Neuronal stem cell (in vitro differentiated cells): ENCODE measurements around the gene ARSG.

Source experiments
- DNase-seq: peaks from one replicate; pipeline ENCODE4 v3.0.0-alpha.2; 2013; ENCODE audit warnings: low spot score
- H2AFZ ChIP-seq: one replicate; pipeline ENCODE4 v1.6.1; 2013; ENCODE audit warnings: mild to moderate bottlenecking, low read length, inconsistent platforms
- H2AK5ac ChIP-seq: 2 replicates; pipeline ENCODE4 v1.6.1; 2013; ENCODE audit warnings: low read depth, mild to moderate bottlenecking, inconsistent platforms, low read length, moderate library complexity, mixed read lengths
- H2BK120ac ChIP-seq: 2 replicates; pipeline ENCODE4 v1.6.1; 2013; ENCODE audit warnings: low read depth, mild to moderate bottlenecking, inconsistent platforms, low read length, moderate library complexity, mixed read lengths
- H2BK12ac ChIP-seq: one replicate; pipeline ENCODE4 v1.6.1; 2013; ENCODE audit warnings: low read length, inconsistent platforms
- H2BK15ac ChIP-seq: 2 replicates; pipeline ENCODE4 v1.6.1; 2013; ENCODE audit warnings: mild to moderate bottlenecking, low read length, inconsistent platforms, mixed read lengths
- H2BK5ac ChIP-seq: one replicate; pipeline ENCODE4 v1.6.1; 2013; ENCODE audit warnings: inconsistent platforms, mild to moderate bottlenecking, low read length, moderate library complexity
- H3K14ac ChIP-seq: one replicate; pipeline ENCODE4 v1.6.1; 2013; ENCODE audit warnings: low read length, inconsistent platforms
- H3K18ac ChIP-seq: 2 replicates; pipeline ENCODE4 v1.6.1; 2013; ENCODE audit warnings: low read length, inconsistent platforms
- H3K23ac ChIP-seq: 2 replicates; pipeline ENCODE4 v1.6.1; 2013; ENCODE audit warnings: low read depth, mild to moderate bottlenecking, mixed read lengths, low read length, inconsistent platforms; ENCODE audit not compliant: poor library complexity
- H3K27ac ChIP-seq: replicated peaks from 3 replicates; pipeline ENCODE4 v1.5.1; 2013; ENCODE audit warnings: low read length, inconsistent platforms
- H3K27me3 ChIP-seq, 3 experiments: 2 replicates each; pipeline ENCODE4 v1.6.1; 2013; ENCODE audit warnings: low read length in 3 of 3, mild to moderate bottlenecking in 2 of 3, inconsistent platforms in 1 of 3, low read depth in 1 of 3, mixed read lengths in 1 of 3, moderate library complexity in 1 of 3; ENCODE audit not compliant: control insufficient read depth in 3 of 3, insufficient read depth in 3 of 3
- H3K36me3 ChIP-seq, 2 donors: replicated peaks in 1 of 2; 2 replicates each; pipeline ENCODE4 v1.6.1; 2013; ENCODE audit warnings: low read length in 2 of 2; ENCODE audit not compliant: control insufficient read depth in 2 of 2, insufficient read depth in 2 of 2
- H3K4ac ChIP-seq: 2 replicates; pipeline ENCODE4 v1.6.1; 2013; ENCODE audit warnings: inconsistent platforms, mild to moderate bottlenecking, low read length, moderate library complexity
- H3K4me1 ChIP-seq, 2 donors: 1 replicate in 1 of 2; 2 replicates in 1 of 2; pipeline ENCODE4 v1.6.1; 2013; ENCODE audit warnings: low read length in 2 of 2, low read depth in 1 of 2; ENCODE audit not compliant: control insufficient read depth in 2 of 2, insufficient read depth in 1 of 2
- H3K4me2 ChIP-seq: one replicate; pipeline ENCODE4 v1.6.1; 2013; ENCODE audit warnings: mild to moderate bottlenecking, low read length, inconsistent platforms; ENCODE audit not compliant: insufficient read depth, poor library complexity, severe bottlenecking
- H3K4me3 ChIP-seq, 2 donors: 2 replicates each; pipeline ENCODE4 v1.5.1; 2013; ENCODE audit warnings: low read length in 2 of 2, mild to moderate bottlenecking in 2 of 2, inconsistent platforms in 1 of 2, moderate library complexity in 1 of 2
- H3K79me1 ChIP-seq: one replicate; pipeline ENCODE4 v1.6.1; 2013; ENCODE audit warnings: low read depth, mild to moderate bottlenecking, inconsistent platforms, low read length, moderate library complexity
- H3K9ac ChIP-seq: one replicate; pipeline ENCODE4 v1.6.1; 2013; ENCODE audit warnings: mild to moderate bottlenecking, low read depth, low read length, inconsistent platforms; ENCODE audit not compliant: poor library complexity
- H3K9me3 ChIP-seq, 2 donors: replicated peaks in 1 of 2; 2 replicates each; pipeline versions ENCODE3 to v1.6.1; 2013; ENCODE audit warnings: low read length in 2 of 2, mild to moderate bottlenecking in 2 of 2, inconsistent platforms in 1 of 2, low read depth in 1 of 2, mixed read lengths in 1 of 2, moderate library complexity in 1 of 2; ENCODE audit not compliant: control insufficient read depth in 2 of 2, insufficient read depth in 1 of 2
- H4K8ac ChIP-seq: one replicate; pipeline ENCODE4 v1.6.1; 2013; ENCODE audit warnings: low read depth, mild to moderate bottlenecking, inconsistent platforms, low read length, moderate library complexity
- H4K91ac ChIP-seq: one replicate; pipeline ENCODE4 v1.6.1; 2013; ENCODE audit warnings: low read length, low read depth, mild to moderate bottlenecking, inconsistent platforms; ENCODE audit not compliant: poor library complexity
- WGBS, 2 donors: extraction: QIAGEN DNeasy Blood & Tissue Kit; methylation state at CpG; one replicate each; pipeline ENCODE4 v1.1.7; 2013; ENCODE audit warnings: missing lambda C conversion rate in 2 of 2, mixed read lengths in 1 of 2; ENCODE audit not compliant: insufficient read length in 2 of 2, insufficient replicate concordance in 1 of 2; ENCODE audit errors: extremely low coverage in 2 of 2; 5-methylcytosine and 5-hydroxymethylcytosine counted together

The ARSG gene

GRCh38 chr17:68295086-68295485 lies 3.8 kb downstream of the ARSG start:
- Histone ChIP-seq H2BK120ac (no peak overlapping the region), H3K23ac (no peak overlapping the region), H3K4ac (no peak overlapping the region), H3K14ac (no peak overlapping the region), H3K4me3 (no peak overlapping the region), H4K8ac (no peak overlapping the region), H3K9ac (no peak overlapping the region), H2BK12ac (no peak overlapping the region), H2AK5ac (no peak overlapping the region), H3K4me1 (peaks cover 9 to 16% of the 10 kb centered on the region in 2 donors), H4K91ac (no peak overlapping the region), H2BK5ac (no peak overlapping the region), H3K18ac (no peak overlapping the region), H2AFZ (no peak overlapping the region), H3K79me1 (no peaks in the 10 kb centered on the region), H3K9me3 (peaks cover 0 to 3% of the 10 kb centered on the region in 2 donors), H3K4me2 (no peak overlapping the region), H3K36me3 (no peaks in the 10 kb centered on the region), H3K27ac (no peak overlapping the region), H2BK15ac (no peak overlapping the region), H3K27me3 (peaks cover 0 to 8% (median 3%) of the 10 kb centered on the region in 3 experiments)
- DNase-seq = no peak
- no CpG with 5 or more reads among the region's 7 CpGs for WGBS, 2 donors

DNA sequence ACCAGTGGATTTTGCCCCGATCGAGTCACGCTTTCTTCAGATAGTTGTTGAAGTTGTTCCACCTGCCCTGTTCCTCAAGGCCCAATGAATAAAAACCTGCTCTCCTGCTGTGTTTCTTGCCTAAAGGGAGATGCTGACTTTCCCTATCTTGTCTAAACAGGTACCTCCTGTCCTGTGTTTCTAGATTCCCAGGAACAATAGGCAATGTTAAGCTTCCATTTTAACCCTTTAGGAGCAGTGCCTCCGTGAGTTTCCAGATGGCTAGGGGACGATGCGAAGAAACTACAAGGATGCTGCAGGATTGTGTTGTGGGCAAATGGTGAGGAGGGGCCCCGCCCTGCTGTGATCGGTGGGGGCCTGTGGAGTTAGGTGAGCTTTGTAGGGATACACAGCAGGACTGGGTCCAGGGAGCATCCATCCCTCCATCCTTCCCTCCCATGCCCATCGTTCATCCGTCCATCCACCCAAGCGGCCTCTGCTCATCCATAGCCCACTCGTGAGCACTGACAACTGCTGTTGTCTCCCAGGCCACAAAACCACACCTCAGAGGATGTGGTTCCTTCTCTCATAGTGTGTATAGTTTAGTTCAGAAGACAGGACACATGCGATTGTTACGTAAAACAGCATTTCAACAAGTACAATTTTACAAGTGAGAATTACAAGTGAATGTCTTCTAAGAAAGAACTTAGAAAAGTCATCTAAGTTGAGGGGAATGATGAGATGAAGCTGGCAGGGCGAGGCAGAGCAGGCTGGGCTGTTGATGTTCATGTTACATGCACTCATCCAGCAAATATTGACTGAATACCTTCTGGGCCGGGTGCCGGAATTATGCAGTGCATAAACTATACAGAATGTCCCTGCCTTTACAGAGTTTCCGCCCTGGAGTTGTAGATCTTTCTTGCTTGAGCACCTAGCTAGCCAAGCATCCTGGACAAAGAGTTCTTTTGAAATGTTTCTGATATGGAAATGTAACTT lies 5.2 kb downstream of the ARSG start:
- H3K4ac ChIP-seq = no peak overlapping the region
- H3K23ac ChIP-seq = no peak overlapping the region
- H2BK15ac ChIP-seq = no peak overlapping the region
- H3K27me3 ChIP-seq = no peaks in the 10 kb centered on the region
- H3K4me3 ChIP-seq = no peak overlapping the region
- no peak overlapping the region for H2AFZ ChIP-seq
- H3K14ac ChIP-seq = no peak overlapping the region
- no peak overlapping the region for H2BK12ac ChIP-seq
- no peak overlapping the region for H2BK5ac ChIP-seq
- H3K9ac ChIP-seq = no peak overlapping the region
- H3K9me3 ChIP-seq = peaks cover 0 to 13% of the 10 kb centered on the region in 2 donors
- H3K79me1 ChIP-seq = no peaks in the 10 kb centered on the region
- H4K8ac ChIP-seq = no peak overlapping the region
- H4K91ac ChIP-seq = no peak overlapping the region
- WGBS, 2 donors = no CpG with 5 or more reads among the region's 18 CpGs
- peak overlapping the region; percentile 16 for H3K18ac ChIP-seq
- no peaks in the 10 kb centered on the region for H3K36me3 ChIP-seq
- no peak overlapping the region for H3K4me2 ChIP-seq
- H2BK120ac ChIP-seq = no peak overlapping the region
- peaks cover 9 to 16% of the 10 kb centered on the region in 2 donors for H3K4me1 ChIP-seq
- no peak overlapping the region for H2AK5ac ChIP-seq
- H3K27ac ChIP-seq = no peak overlapping the region
- no peak for DNase-seq

- Histone ChIP-seq H3K14ac (no peak overlapping the region), H2BK12ac (no peak overlapping the region), H3K36me3 (no peaks in the 10 kb centered on the region), H3K4me3 (no peak overlapping the region), H2AFZ (no peak overlapping the region), H2BK15ac (no peak overlapping the region), H3K9me3 (peaks cover 0 to 13% of the 10 kb centered on the region in 2 donors), H3K27ac (no peak overlapping the region), H3K18ac (no peak overlapping the region), H3K23ac (no peak overlapping the region), H2BK120ac (no peak overlapping the region), H3K4ac (no peak overlapping the region), H2BK5ac (no peak overlapping the region), H3K4me1 (peaks cover 9 to 16% of the 10 kb centered on the region in 2 donors), H3K79me1 (no peaks in the 10 kb centered on the region), H2AK5ac (no peak overlapping the region), H4K8ac (no peak overlapping the region), H3K27me3 (no peaks in the 10 kb centered on the region), H3K9ac (no peak overlapping the region), H4K91ac (no peak overlapping the region), H3K4me2 (no peak overlapping the region)
- WGBS, 2 donors = no CpG with 5 or more reads among the region's 4 CpGs
- DNase-seq = no peak
These were observed 5.9 kb downstream of the ARSG start for GRCh38 chr17:68297195-68297594.

DNA sequence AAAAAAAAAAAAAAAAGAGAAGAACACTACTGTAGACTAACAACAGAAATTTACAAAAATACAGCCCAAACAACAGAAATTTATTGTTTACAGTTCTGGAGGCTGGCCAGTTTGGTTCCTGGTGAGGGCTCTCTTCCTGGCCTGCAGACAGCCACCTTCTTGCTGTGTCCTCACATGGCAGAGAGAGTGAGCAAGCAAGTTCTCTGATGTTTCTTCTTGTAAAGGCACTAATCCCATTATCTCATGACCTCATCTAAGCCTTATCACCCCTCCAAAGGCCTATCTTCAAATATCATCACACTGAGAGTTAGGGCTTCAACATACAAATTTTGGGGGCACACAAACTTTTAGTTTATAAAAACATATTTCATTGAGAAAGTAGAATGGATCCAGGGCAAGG lies 7.3 kb downstream of the ARSG start:
- no peak overlapping the region for H2BK5ac ChIP-seq
- no peak overlapping the region for H3K14ac ChIP-seq
- no peak overlapping the region for H2AK5ac ChIP-seq
- H3K79me1 ChIP-seq = no peaks in the 10 kb centered on the region
- H2BK15ac ChIP-seq = no peak overlapping the region
- H3K27ac ChIP-seq = no peak overlapping the region
- H4K91ac ChIP-seq = no peak overlapping the region
- peaks cover 8% of the 10 kb centered on the region in 2 donors for H3K4me1 ChIP-seq
- no peak overlapping the region for H3K9ac ChIP-seq
- no peak overlapping the region for H2BK120ac ChIP-seq
- no peaks in the 10 kb centered on the region for H3K27me3 ChIP-seq
- H3K23ac ChIP-seq = no peak overlapping the region
- no peak overlapping the region for H3K18ac ChIP-seq
- no peak overlapping the region for H4K8ac ChIP-seq
- no peaks in the 10 kb centered on the region for H3K36me3 ChIP-seq
- H3K9me3 ChIP-seq = peaks cover 0 to 13% of the 10 kb centered on the region in 2 donors
- no peak for DNase-seq
- H2BK12ac ChIP-seq = no peak overlapping the region
- H2AFZ ChIP-seq = no peak overlapping the region
- no peak overlapping the region for H3K4ac ChIP-seq
- no peak overlapping the region for H3K4me3 ChIP-seq
- H3K4me2 ChIP-seq = no peak overlapping the region
